ENCODE results near the gene EPHA1.
"Not testable (repeated sequence)": the region's sequence is repeated elsewhere in the genome, so short reads cannot be mapped to it uniquely, and the experiment has no call there.

GRCh38 chr7:143424476-143424875 lies 15.8 kb upstream of the EPHA1 start:
- not testable (repeated sequence) for TF ChIP-seq CTCF (IDR thresholded peaks at IDR 0.05; ENCODE audit: insufficient read depth, low read length, poor library complexity, severe bottlenecking); EZH2phosphoT487 (conservative IDR thresholded peaks at IDR 0.05; ENCODE audit: low read length)
